Panc1 (cell line): ENCODE measurements around the gene FES. TPM values are rescaled to one million over a fixed set of nuclear protein-coding genes. Genes with fewer than 3 reads are reported as not detected.

Experiments used
- ATAC-seq: fragments of 200-7000 bp; cut with Tn5 transposase; 2 replicates; pipeline ENCODE4 v1.9.1; 2020; ENCODE audit warnings: mild to moderate bottlenecking, moderate library complexity
- BruUV-seq: library from RNA; stranded (reverse); fragments of 400-500 nt; replicated peaks from 2 replicates; lab custom pipeline; 2021; lab: Mats Ljungman, UMichigan
- CTCF ChIA-PET: fragments of 300-600 bp; sonication (Branson Sonifier 250); formaldehyde crosslinking; loops from one replicate; lab custom pipeline; 2022; ENCODE audit warnings: antibody characterized with exemption; lab: Charles Lee
- POLR2A ChIA-PET: fragments of 300-600 bp; sonication (Branson Sonifier 250); formaldehyde crosslinking; loops from one replicate; lab custom pipeline; 2022; ENCODE audit warnings: antibody characterized with exemption; lab: Charles Lee
- DNase-seq: peaks from one replicate; pipeline ENCODE4 v3.0.0-alpha.2; 2010; ENCODE audit warnings: low read depth, low spot score
- H3K27ac ChIP-seq: 2 replicates; pipeline ENCODE4 v1.5.1; 2011; ENCODE audit warnings: mild to moderate bottlenecking, low read length, inconsistent platforms
- H3K27me3 ChIP-seq: fragments of 200-500 bp; sonication (Bioruptor generic); 2 replicates; pipeline ENCODE4 v1.6.0; 2014; ENCODE audit warnings: low read length, inconsistent platforms; ENCODE audit not compliant: control insufficient read depth, insufficient read depth
- H3K36me3 ChIP-seq: fragments of 200-500 bp; sonication (Bioruptor generic); 2 replicates; pipeline ENCODE4 v1.5.1; 2014; ENCODE audit warnings: inconsistent platforms, mild to moderate bottlenecking, low read length, moderate library complexity; ENCODE audit not compliant: control insufficient read depth, insufficient read depth
- H3K4me1 ChIP-seq: 2 replicates; pipeline ENCODE4 v1.5.1; 2011; ENCODE audit warnings: inconsistent platforms, mild to moderate bottlenecking, low read length, moderate library complexity; ENCODE audit not compliant: control insufficient read depth, insufficient read depth
- H3K4me3 ChIP-seq, 2 experiments: 2 replicates each; pipeline ENCODE4 v1.5.1; 2011 to 2012; ENCODE audit warnings: low read depth in 2 of 2, low read length in 2 of 2, mild to moderate bottlenecking in 2 of 2, inconsistent platforms in 1 of 2, moderate library complexity in 1 of 2
- H3K9me3 ChIP-seq: fragments of 200-500 bp; sonication (Bioruptor generic); 2 replicates; pipeline ENCODE4 v1.5.1; 2014; ENCODE audit warnings: low read depth, mild to moderate bottlenecking, inconsistent platforms, low read length, moderate library complexity; ENCODE audit not compliant: control insufficient read depth, insufficient read depth
- POLR2AphosphoS5 ChIP-seq: IDR thresholded peaks from 2 replicates; pipeline ENCODE4 v1.6.1; 2012; ENCODE audit warnings: mild to moderate bottlenecking, low read depth, low read length, moderate library complexity
- SIN3A ChIP-seq: IDR thresholded peaks from 2 replicates; pipeline ENCODE4 v1.6.1; 2012; ENCODE audit warnings: low read depth, mild to moderate bottlenecking, low read length, moderate library complexity, borderline replicate concordance; ENCODE audit not compliant: insufficient read depth
- TCF7L2 ChIP-seq: IDR thresholded peaks from 2 replicates; pipeline ENCODE4 v1.6.1; 2011; ENCODE audit warnings: mild to moderate bottlenecking, low read depth, low read length, inconsistent platforms
- in situ Hi-C: cut with HindIII; loops from 2 replicates; pipeline ENCODE4 v1.10.0; 2016; ENCODE audit warnings: low sequenced_read_pairs, low pct_unique_long_range_greater_than_20kb
- intact Hi-C: fragments of 100-400 bp; cut with micrococcal nuclease; formaldehyde crosslinking; loops from one replicate; pipeline ENCODE4 v1.10.0; 2022; ENCODE audit not compliant: unreplicated experiment
- total RNA-seq: library from RNA; stranded (reverse); gene quantifications from one replicate; pipeline ENCODE4 v1.2.1, GENCODE V29; 2021; ENCODE audit not compliant: unreplicated experiment
- TF ChIP-seq, protein P1 (sequence below), 2 experiments: IDR thresholded peaks; 2 replicates each; pipeline ENCODE4 v1.6.1; 2011 to 2012; ENCODE audit warnings: low read depth in 2 of 2, control low read depth in 1 of 2, low read length in 1 of 2, mild to moderate bottlenecking in 1 of 2, moderate library complexity in 1 of 2; ENCODE audit not compliant: insufficient read depth in 1 of 2
- TF ChIP-seq, protein P2 (sequence below): fragments of 450-650 bp; IDR thresholded peaks from 2 replicates; pipeline ENCODE4 v1.5.1; 2017; ENCODE audit warnings: mild to moderate bottlenecking

The FES gene
- total RNA-seq, 1 experiment from 2014 or later: 0.64 TPM

DNA sequence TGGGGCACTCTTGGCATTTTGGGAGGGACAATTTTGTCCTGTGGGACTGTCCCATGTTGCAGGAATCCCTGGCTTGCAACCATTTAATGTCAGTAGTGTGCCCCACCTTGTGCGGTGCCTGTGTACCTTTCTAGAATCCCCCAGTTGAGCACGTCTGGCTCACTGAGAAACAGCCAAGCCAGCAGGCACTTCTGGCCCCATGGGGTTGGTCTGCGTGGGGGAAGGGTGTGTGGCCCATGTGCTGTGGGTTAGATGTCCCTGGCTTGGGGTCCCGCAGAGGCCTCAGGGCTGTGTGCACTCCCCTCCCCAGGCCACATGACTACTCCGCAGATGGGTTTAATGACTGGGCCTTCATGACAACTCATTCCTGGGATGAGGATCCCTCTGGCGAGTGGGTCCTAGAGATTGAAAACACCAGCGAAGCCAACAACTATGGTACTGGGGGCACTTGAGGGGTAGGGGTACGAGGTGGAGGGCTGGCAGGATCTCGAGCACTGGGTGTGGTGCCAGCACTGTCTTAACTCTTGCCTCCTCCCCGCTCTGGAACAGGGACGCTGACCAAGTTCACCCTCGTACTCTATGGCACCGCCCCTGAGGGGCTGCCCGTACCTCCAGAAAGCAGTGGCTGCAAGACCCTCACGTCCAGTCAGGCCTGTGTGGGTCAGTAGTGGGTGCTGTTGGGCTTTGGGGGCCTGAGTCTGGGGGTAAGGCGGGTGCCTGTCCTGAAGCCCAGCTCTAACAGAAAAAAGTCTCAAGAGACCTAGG, 3.7 kb upstream of the FES start:
- ATAC-seq: no peak
- intact Hi-C loops (no loop called here), in situ Hi-C loops (no loop called here)
- peaks cover 3% of the 10 kb centered on the region; the same call in 1 of the 2 replicates for H3K36me3 ChIP-seq
- no TSS peak for BruUV-seq
- CTCF ChIA-PET: no interaction called here
- no peak for DNase-seq
- H3K27me3 ChIP-seq: no peaks in the 10 kb centered on the region
- 0 out of 2 replicates have a peak, but pooled peaks have one; percentile 10 for TF ChIP-seq TCF7L2
- TF ChIP-seq, protein P1, sequence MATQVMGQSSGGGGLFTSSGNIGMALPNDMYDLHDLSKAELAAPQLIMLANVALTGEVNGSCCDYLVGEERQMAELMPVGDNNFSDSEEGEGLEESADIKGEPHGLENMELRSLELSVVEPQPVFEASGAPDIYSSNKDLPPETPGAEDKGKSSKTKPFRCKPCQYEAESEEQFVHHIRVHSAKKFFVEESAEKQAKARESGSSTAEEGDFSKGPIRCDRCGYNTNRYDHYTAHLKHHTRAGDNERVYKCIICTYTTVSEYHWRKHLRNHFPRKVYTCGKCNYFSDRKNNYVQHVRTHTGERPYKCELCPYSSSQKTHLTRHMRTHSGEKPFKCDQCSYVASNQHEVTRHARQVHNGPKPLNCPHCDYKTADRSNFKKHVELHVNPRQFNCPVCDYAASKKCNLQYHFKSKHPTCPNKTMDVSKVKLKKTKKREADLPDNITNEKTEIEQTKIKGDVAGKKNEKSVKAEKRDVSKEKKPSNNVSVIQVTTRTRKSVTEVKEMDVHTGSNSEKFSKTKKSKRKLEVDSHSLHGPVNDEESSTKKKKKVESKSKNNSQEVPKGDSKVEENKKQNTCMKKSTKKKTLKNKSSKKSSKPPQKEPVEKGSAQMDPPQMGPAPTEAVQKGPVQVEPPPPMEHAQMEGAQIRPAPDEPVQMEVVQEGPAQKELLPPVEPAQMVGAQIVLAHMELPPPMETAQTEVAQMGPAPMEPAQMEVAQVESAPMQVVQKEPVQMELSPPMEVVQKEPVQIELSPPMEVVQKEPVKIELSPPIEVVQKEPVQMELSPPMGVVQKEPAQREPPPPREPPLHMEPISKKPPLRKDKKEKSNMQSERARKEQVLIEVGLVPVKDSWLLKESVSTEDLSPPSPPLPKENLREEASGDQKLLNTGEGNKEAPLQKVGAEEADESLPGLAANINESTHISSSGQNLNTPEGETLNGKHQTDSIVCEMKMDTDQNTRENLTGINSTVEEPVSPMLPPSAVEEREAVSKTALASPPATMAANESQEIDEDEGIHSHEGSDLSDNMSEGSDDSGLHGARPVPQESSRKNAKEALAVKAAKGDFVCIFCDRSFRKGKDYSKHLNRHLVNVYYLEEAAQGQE (IDR thresholded peaks at IDR 0.05; ENCODE audit: insufficient read depth in 1 of 2, low read depth in 2 of 2, low read length in 1 of 2): no peak
- TF ChIP-seq, protein P2, sequence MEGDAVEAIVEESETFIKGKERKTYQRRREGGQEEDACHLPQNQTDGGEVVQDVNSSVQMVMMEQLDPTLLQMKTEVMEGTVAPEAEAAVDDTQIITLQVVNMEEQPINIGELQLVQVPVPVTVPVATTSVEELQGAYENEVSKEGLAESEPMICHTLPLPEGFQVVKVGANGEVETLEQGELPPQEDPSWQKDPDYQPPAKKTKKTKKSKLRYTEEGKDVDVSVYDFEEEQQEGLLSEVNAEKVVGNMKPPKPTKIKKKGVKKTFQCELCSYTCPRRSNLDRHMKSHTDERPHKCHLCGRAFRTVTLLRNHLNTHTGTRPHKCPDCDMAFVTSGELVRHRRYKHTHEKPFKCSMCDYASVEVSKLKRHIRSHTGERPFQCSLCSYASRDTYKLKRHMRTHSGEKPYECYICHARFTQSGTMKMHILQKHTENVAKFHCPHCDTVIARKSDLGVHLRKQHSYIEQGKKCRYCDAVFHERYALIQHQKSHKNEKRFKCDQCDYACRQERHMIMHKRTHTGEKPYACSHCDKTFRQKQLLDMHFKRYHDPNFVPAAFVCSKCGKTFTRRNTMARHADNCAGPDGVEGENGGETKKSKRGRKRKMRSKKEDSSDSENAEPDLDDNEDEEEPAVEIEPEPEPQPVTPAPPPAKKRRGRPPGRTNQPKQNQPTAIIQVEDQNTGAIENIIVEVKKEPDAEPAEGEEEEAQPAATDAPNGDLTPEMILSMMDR: no peak
- H3K4me1 ChIP-seq: no peaks in the 10 kb centered on the region
- POLR2A ChIA-PET: no interaction called here
- no peak overlapping the region for H3K4me3 ChIP-seq
- no peak overlapping the region for H3K27ac ChIP-seq
- H3K9me3 ChIP-seq: no peaks in the 10 kb centered on the region

DNA sequence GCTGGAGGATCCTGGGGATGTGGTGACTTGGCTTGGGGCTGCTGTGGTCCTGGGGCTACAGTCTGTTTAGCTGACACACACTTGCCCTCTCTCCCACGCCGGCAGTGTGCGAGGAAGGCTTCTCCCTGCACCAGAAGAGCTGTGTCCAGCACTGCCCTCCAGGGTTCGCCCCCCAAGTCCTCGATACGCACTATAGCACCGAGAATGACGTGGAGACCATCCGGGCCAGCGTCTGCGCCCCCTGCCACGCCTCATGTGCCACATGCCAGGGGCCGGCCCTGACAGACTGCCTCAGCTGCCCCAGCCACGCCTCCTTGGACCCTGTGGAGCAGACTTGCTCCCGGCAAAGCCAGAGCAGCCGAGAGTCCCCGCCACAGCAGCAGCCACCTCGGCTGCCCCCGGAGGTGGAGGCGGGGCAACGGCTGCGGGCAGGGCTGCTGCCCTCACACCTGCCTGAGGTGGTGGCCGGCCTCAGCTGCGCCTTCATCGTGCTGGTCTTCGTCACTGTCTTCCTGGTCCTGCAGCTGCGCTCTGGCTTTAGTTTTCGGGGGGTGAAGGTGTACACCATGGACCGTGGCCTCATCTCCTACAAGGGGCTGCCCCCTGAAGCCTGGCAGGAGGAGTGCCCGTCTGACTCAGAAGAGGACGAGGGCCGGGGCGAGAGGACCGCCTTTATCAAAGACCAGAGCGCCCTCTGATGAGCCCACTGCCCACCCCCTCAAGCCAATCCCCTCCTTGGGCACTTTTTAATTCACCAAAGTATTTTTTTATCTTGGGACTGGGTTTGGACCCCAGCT, 2.9 kb upstream of the FES start:
- Histone ChIP-seq H3K9me3 (no peaks in the 10 kb centered on the region), H3K4me1 (no peaks in the 10 kb centered on the region), H3K36me3 (peaks cover 3% of the 10 kb centered on the region; the same call in 1 of the 2 replicates), H3K4me3 (no peak overlapping the region), H3K27ac (no peak overlapping the region), H3K27me3 (no peaks in the 10 kb centered on the region)
- intact Hi-C loops (no loop called here), in situ Hi-C loops (no loop called here)
- ChIA-PET POLR2A (no interaction called here), CTCF (no interaction called here)
- no TSS peak for BruUV-seq
- TF ChIP-seq POLR2AphosphoS5 (no peak), TCF7L2 (no peak), SIN3A (no peak)
- TF ChIP-seq, protein P1 (IDR thresholded peaks at IDR 0.05; ENCODE audit: insufficient read depth in 1 of 2, low read depth in 2 of 2, low read length in 1 of 2): no peak
- TF ChIP-seq, protein P2: no peak
- no peak for DNase-seq
- no peak for ATAC-seq
